HG03520 (cell line): ENCODE measurements around the gene COTL1.

Experiments used
- ATAC-seq: cut with Tn5 transposase; IDR thresholded peaks from one replicate; pipeline ENCODE4 v1.9.1; 2021; ENCODE audit warnings: mild to moderate bottlenecking, moderate library complexity; ENCODE audit not compliant: unreplicated experiment

Gene COTL1

GRCh38 chr16:84617791-84618580, at the start of gene COTL1:
Gene COTL1, minus strand, starts transcription at chr16:84618078. Its CDS starts 164 bp downstream, at chr16:84617914.
- ATAC-seq = peak; percentile 81

DNA sequence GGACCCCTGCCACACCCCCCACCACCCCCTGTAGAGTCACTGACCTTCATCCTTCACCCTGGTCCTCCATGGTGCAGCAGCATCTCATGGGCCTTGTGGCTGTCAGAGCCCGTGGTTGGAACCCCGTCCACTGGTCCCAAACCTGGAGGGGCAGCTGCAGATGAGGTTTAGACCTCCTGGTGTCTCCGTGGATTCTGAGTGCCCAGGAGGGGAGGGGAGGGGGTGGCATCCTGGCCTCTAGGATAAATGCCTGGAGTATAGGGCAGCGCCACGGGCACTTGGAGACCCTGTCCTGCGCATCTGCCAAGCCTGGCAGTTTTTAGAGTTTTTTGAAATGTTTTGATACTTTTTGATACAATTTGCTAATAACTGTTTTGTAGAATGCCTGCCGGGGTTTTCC, 48.0 kb upstream of the COTL1 start:
- no peak for ATAC-seq

- ATAC-seq = no peak
These were observed 47.5 kb upstream of the COTL1 start for GRCh38 chr16:84665359-84665758.

- ATAC-seq = peak; percentile 71
These were observed 45.7 kb upstream of the COTL1 start for GRCh38 chr16:84663433-84664101.

- ATAC-seq = no peak
These were observed 44.6 kb upstream of the COTL1 start for GRCh38 chr16:84662471-84662870.

DNA sequence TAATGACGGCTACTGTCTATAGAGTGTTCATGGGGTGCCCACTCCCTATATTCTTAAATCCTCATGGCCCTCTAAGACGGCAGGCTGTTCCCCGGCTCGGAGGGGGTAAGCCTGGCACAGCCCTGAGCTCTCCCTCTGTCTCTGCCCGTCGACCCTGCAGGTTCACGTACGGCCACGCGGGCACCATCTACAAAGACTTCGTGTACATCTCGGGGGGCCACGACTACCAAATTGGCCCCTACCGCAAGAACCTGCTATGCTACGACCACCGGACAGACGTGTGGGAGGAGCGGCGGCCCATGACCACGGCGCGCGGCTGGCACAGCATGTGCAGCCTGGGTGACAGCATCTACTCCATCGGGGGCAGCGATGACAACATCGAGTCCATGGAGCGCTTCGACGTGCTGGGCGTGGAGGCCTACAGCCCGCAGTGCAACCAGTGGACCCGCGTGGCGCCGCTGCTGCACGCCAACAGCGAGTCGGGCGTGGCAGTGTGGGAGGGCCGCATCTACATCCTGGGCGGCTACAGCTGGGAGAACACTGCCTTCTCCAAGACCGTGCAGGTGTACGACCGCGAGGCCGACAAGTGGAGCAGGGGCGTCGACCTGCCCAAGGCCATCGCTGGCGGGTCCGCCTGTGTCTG, 43.7 kb upstream of the COTL1 start:
- no peak for ATAC-seq

DNA sequence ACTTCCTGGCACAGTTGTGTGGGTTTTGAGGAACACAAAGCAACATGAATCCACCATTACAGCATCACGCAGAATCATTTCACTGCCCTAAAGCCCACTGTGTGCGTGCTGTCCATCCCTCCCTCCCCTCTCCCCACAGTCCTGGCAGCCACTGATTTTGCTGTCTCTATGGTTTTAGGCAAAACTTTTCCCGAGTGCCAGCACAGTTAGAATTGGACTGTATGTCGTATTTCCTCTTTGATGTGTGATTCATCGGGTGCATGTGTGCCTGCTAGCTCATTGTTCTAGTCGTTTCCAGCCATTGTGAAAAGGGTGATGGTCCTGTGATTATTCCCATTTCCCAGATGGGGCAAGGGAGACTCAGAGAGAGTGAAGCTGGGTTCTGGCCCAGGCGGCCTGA, 43.1 kb upstream of the COTL1 start:
- no peak for ATAC-seq

- no peak for ATAC-seq
These were observed 41.9 kb upstream of the COTL1 start for GRCh38 chr16:84659656-84660300.

DNA sequence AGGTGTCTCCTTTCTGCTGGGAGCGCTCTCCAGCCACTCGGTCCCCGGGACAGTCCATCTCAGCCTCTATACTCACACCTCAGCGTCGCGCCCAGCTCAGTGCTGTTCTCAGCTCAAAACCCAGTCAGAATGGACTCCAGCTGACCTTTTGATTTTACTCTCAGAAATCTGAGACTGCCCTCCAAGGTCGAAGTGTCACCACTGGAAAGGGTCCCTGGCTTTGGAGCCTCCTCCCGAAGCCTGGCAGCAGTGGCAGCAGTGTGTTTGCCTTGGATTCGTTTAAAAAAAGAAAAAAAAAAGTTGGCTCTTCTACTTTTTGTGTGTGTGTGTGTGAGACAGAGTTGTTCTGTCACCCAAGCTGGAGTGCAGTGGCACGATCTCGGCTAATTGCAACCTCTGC, 40.8 kb upstream of the COTL1 start:
- ATAC-seq = no peak

- ATAC-seq = no peak
These were observed 39.5 kb upstream of the COTL1 start for GRCh38 chr16:84657229-84657837.

GRCh38 chr16:84656649-84657048, 38.8 kb upstream of the COTL1 start:
- no peak for ATAC-seq

- ATAC-seq = no peak
These were observed 37.1 kb upstream of the COTL1 start for GRCh38 chr16:84654998-84655397.

DNA sequence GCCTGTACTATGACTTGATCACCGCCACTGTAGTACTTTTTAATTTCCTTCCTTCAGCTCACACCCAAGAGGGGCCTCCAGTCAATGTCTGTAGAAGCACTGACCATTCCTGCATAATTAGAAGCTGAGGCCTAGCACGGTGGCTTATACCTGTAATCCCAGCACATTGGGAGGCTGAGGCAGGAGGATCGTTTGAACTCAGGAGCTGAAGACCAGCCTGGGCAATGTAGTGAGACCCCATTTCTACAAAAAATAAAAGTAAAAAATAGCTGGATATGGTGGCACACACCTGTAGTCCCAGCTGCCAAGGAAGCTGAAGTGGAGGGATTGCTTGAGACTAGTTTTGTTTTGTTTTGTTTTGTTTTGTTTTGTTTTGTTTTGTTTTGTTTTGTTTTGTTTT, 36.4 kb upstream of the COTL1 start:
- ATAC-seq = no peak

GRCh38 chr16:84652566-84652965, 34.7 kb upstream of the COTL1 start:
- no peak for ATAC-seq

DNA sequence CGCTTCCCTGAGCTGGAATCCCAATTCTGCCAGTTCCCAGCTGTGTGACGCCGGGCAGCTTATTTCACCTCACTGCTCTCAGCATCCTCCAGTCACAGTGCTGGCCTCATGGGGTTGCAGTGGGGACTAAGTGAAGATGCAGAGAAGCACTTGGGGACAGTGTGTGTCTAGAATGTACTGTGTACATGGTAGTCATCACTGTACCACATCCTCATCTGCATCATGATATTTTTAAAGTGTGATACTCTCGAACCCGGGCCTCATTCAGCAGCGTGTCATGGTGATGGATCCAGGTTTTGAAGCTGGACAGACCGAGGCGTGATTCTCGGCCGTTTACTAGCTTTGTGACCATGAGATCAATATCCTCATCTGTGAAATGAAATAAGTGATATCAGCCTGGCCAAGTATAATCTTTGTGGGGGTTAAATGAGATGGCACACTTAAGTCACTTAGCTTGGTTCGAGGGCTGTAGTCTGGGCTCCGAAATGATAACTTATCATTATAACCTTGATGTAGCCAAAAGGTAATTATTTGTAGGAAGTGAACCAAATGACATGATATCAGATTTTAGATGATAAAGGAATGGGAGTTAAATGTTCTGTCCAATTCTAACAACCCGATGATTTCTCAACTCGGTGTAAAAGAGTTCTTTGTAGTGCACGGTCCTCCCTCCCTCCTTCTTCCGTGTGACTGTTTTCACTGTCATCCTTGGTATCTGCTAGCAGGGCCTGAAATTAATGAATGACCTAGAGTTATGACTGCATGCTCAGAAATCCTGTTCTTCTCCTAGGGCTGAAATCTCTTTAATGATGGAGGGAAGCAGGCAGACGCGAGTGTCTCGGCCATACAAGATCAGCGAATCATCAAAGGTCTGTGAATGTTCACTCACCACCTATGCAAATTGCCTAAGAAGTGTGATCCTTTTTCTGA, 32.4 kb upstream of the COTL1 start:
- ATAC-seq = no peak

- ATAC-seq = no peak
These were observed 31.6 kb upstream of the COTL1 start for GRCh38 chr16:84649511-84649861.

DNA sequence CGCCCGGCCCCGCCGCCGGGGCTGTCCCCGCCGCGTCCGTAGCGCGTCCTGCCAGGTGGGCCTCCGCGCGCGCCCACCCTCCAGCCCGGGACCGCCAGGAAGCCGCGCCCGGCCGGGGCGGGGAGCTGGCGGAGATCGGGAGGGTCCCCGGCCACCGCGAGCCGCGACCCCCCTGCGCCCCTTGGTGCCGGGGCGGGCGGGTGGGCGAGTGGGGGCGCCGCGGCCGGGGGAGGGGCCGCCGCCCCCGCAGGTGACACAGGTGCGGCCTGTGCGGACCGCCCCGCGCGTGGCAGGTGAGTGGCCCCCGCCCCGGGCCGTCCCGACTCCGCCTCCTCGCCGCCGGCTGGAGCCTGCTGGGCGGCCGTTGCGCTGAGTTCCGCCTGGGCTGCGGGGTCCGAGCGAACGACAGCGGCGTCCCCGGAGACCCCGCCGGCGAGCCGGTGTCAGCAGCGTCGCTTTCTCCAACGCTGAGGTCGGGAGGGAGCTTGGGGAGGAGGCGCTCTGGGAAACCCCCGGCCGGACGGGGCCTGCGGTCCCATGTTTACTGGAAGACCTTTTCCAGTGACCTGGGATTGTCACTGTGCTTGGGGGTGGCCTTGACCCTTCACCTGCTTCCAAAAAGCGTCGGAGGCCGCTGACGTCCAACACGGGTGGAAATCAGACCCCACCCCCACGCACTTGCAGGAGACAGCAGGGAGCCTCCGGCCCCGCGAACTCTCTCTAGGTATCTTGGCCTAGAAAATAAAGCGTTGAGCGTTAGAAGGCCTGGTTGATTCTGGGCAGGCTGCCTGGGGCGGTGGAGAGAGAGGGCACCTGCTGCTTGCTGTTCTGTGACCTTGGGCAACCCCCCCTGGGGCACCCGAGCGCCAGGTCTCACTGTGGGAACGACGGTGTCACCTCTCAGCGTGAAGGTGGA, 31.0 kb upstream of the COTL1 start:
- ATAC-seq = peak; percentile 57

DNA sequence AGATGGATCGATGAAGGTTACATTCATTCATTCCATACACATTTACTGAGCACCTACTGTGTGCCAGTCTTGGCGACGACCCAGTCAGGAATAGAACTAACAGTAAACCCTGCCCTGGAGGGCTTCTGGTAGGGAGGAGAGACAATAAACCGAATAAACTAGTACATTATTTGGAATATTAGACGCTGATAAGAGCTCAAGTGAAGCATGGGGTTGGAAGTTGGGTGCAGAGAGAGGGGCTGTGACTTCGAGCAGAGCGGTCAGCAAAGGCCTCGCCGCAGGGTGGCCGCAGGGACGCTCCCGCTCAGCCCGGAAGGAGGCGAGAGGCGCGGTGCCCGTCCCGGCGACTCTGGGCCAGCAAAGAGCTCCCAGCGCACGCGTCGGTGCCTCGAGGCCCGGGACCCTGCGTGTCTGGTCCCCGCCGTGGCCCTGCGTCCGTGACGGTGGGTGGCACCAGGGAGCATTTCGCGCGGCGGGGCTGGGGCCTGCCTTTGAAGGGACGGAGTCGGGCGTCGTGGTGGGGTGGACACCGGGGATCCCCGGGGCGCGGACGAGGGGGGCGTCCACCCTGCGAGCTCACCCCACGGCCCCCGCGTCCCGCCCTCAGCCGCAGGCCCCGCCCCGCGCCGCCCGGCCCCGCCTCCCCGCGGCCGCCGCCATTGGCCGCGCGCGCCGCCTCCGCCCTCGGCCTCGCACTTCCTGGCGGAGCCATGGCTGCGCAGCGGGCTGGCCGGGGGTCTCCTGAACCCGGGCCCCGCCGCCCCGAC, 30.1 kb upstream of the COTL1 start, which contains the start of gene KLHL36:
Gene KLHL36, plus strand, starts transcription at position 684 of the 767 bp plus-strand sequence. CDS start 2,357 bp downstream, outside the sequence.
- ATAC-seq = peak; percentile 70
